Activated T-cell treated with anti-CD3 and anti-CD28 coated beads, Interleukin-2, amount 50 U/mL, for 4 hours (primary cell): ENCODE data around the gene B4GALT1. TPM values are rescaled to one million over a fixed set of nuclear protein-coding genes. Genes with fewer than 3 reads are reported as not detected.
"Not testable (repeated sequence)": the region's sequence is repeated elsewhere in the genome, so short reads cannot be mapped to it uniquely, and the experiment has no call there.

Experiments
- ATAC-seq, 2 donors: fragments of 200-7000 bp; cut with Tn5 transposase; one replicate each; pipeline ENCODE4 v1.10.0; 2021
- DNase-seq: peaks from one replicate; pipeline ENCODE4 v3.0.0-alpha.2; 2020
- H3K27me3 Mint-ChIP-seq: one replicate; pipeline ENCODE4 v1.8.0; 2021; ENCODE audit warnings: low read depth, mixed read lengths
- H3K36me3 Mint-ChIP-seq: one replicate; pipeline ENCODE4 v1.8.0; 2022; ENCODE audit warnings: mixed read lengths; ENCODE audit not compliant: insufficient read depth
- H3K4me1 Mint-ChIP-seq: one replicate; pipeline ENCODE4 v1.8.0; 2021; ENCODE audit warnings: low read depth, mixed read lengths
- H3K4me3 Mint-ChIP-seq: one replicate; pipeline ENCODE4 v1.8.0; 2021; ENCODE audit warnings: mild to moderate bottlenecking, moderate library complexity, mixed read lengths
- H3K9me3 Mint-ChIP-seq: one replicate; pipeline ENCODE4 v1.8.0; 2021; ENCODE audit warnings: mixed read lengths
- total RNA-seq, 3 donors: library from RNA; stranded (reverse); gene quantifications; one replicate each; pipeline ENCODE4 v1.2.1, GENCODE V29; 2021

B4GALT1 gene
- total RNA-seq, 3 donors from 2014 or later = 30.2 to 43.4 (median 32.0) TPM

GRCh38 chr9:33172256-33173238, 5.4 kb upstream of the B4GALT1 start:
- H3K4me1 Mint-ChIP-seq = peaks cover 19% of the 10 kb centered on the region
- H3K36me3 Mint-ChIP-seq = no peaks in the 10 kb centered on the region
- DNase-seq (no peak), ATAC-seq (no peak)
- no peaks in the 10 kb centered on the region for H3K27me3 Mint-ChIP-seq
- H3K9me3 Mint-ChIP-seq = no peaks in the 10 kb centered on the region
- no peak overlapping the region for H3K4me3 Mint-ChIP-seq

GRCh38 chr9:33170464-33171415, 3.6 kb upstream of the B4GALT1 start:
- Mint-ChIP-seq H3K4me3 (no peak overlapping the region), H3K27me3 (no peaks in the 10 kb centered on the region), H3K9me3 (no peaks in the 10 kb centered on the region), H3K4me1 (peaks cover 25% of the 10 kb centered on the region), H3K36me3 (no peaks in the 10 kb centered on the region)
- ATAC-seq (no peak), DNase-seq (peak; percentile 35)

GRCh38 chr9:33168941-33169544, 1.9 kb upstream of the B4GALT1 start:
- ATAC-seq = no peak
- H3K4me1 Mint-ChIP-seq = peaks cover 40% of the 10 kb centered on the region
- no peak overlapping the region for H3K4me3 Mint-ChIP-seq

GRCh38 chr9:33167972-33168461, 881 bp upstream of the B4GALT1 start:
- peak overlapping the region; percentile 89 for H3K4me3 Mint-ChIP-seq
- H3K27me3 Mint-ChIP-seq = no peaks in the 10 kb centered on the region
- H3K36me3 Mint-ChIP-seq = no peaks in the 10 kb centered on the region
- ATAC-seq (no peak), DNase-seq (no peak)
- H3K4me1 Mint-ChIP-seq = peaks cover 50% of the 10 kb centered on the region
- H3K9me3 Mint-ChIP-seq = no peaks in the 10 kb centered on the region

More at GRCh38 chr9:33168941-33169544, 1.9 kb upstream of the B4GALT1 start:
- H3K9me3 Mint-ChIP-seq = no peaks in the 10 kb centered on the region
- H3K36me3 Mint-ChIP-seq = no peaks in the 10 kb centered on the region
- no peaks in the 10 kb centered on the region for H3K27me3 Mint-ChIP-seq
- DNase-seq = no peak

- no peak for DNase-seq
- H3K36me3 Mint-ChIP-seq = no peaks in the 10 kb centered on the region
Measured at GRCh38 chr9:33166231-33167083, 679 bp downstream of the B4GALT1 start.

GRCh38 chr9:33165263-33166151, 1.6 kb downstream of the B4GALT1 start:
- Mint-ChIP-seq H3K27me3 (no peaks in the 10 kb centered on the region), H3K36me3 (no peaks in the 10 kb centered on the region), H3K4me1 (peaks cover 73% of the 10 kb centered on the region), H3K9me3 (no peaks in the 10 kb centered on the region), H3K4me3 (peak overlapping the region; percentile 98)
- ATAC-seq = no peak
- DNase-seq = no peak

More at GRCh38 chr9:33166231-33167083, 679 bp downstream of the B4GALT1 start:
- Mint-ChIP-seq H3K4me1 (peaks cover 66% of the 10 kb centered on the region), H3K9me3 (no peaks in the 10 kb centered on the region), H3K27me3 (no peaks in the 10 kb centered on the region), H3K4me3 (peak overlapping the region; percentile 98)
- peak; percentile 22 to 27 for ATAC-seq

GRCh38 chr9:33164921-33165262, 2.2 kb downstream of the B4GALT1 start:
- not testable (repeated sequence) for H3K27me3 Mint-ChIP-seq, ATAC-seq, H3K9me3 Mint-ChIP-seq, DNase-seq, H3K36me3 Mint-ChIP-seq
- peaks cover 79% of the 10 kb centered on the region for H3K4me1 Mint-ChIP-seq
- peak overlapping the region; percentile 98 for H3K4me3 Mint-ChIP-seq

GRCh38 chr9:33164138-33164809, 2.9 kb downstream of the B4GALT1 start:
- H3K4me1 Mint-ChIP-seq = peaks cover 86% of the 10 kb centered on the region
- no peak for DNase-seq
- no peaks in the 10 kb centered on the region for H3K36me3 Mint-ChIP-seq
- no peaks in the 10 kb centered on the region for H3K9me3 Mint-ChIP-seq
- H3K4me3 Mint-ChIP-seq = peak overlapping the region; percentile 84
- no peaks in the 10 kb centered on the region for H3K27me3 Mint-ChIP-seq
- ATAC-seq = no peak

- no peaks in the 10 kb centered on the region for H3K9me3 Mint-ChIP-seq
- peak overlapping the region; percentile 84 for H3K4me3 Mint-ChIP-seq
- no peaks in the 10 kb centered on the region for H3K36me3 Mint-ChIP-seq
- H3K27me3 Mint-ChIP-seq = no peaks in the 10 kb centered on the region
- DNase-seq (no peak), ATAC-seq (no peak)
- peaks cover 86% of the 10 kb centered on the region for H3K4me1 Mint-ChIP-seq
Measured at GRCh38 chr9:33163433-33164137, 3.6 kb downstream of the B4GALT1 start.

GRCh38 chr9:33162721-33163311, 4.3 kb downstream of the B4GALT1 start:
- DNase-seq (no peak), ATAC-seq (no peak)
- H3K4me3 Mint-ChIP-seq = peak overlapping the region; percentile 63
- H3K4me1 Mint-ChIP-seq = peaks cover 86% of the 10 kb centered on the region
- H3K9me3 Mint-ChIP-seq = no peaks in the 10 kb centered on the region
- H3K27me3 Mint-ChIP-seq = no peaks in the 10 kb centered on the region
- H3K36me3 Mint-ChIP-seq = no peaks in the 10 kb centered on the region

GRCh38 chr9:33161589-33162132, 5.5 kb downstream of the B4GALT1 start:
- Mint-ChIP-seq H3K4me3 (peak overlapping the region; percentile 9), H3K27me3 (no peaks in the 10 kb centered on the region), H3K36me3 (no peaks in the 10 kb centered on the region), H3K9me3 (no peaks in the 10 kb centered on the region), H3K4me1 (peaks cover 89% of the 10 kb centered on the region)
- no peak for ATAC-seq
- no peak for DNase-seq
